Brain microvascular endothelial cell (primary cell): ENCODE data around the gene LZTFL1.

Experiments used
- DNase-seq: peaks from one replicate; pipeline ENCODE4 v3.0.0-alpha.2; 2020
- H3K27ac ChIP-seq: fragments of 250-450 bp; sonication (Bioruptor Pico); 2 replicates; pipeline ENCODE4 v1.5.1; 2020; ENCODE audit warnings: mild to moderate bottlenecking, moderate library complexity
- H3K27me3 ChIP-seq: fragments of 250-450 bp; sonication (Bioruptor Pico); replicated peaks from 2 replicates; pipeline ENCODE4 v1.5.1; 2020; ENCODE audit warnings: mild to moderate bottlenecking
- H3K36me3 ChIP-seq: fragments of 250-450 bp; sonication (Bioruptor Pico); replicated peaks from 2 replicates; pipeline ENCODE4 v1.5.1; 2020; ENCODE audit warnings: mild to moderate bottlenecking
- H3K4me3 ChIP-seq: 2 replicates; pipeline ENCODE4 v1.5.1; 2011; ENCODE audit warnings: low read depth, mild to moderate bottlenecking, control low read depth, low read length, moderate library complexity
- CTCF ChIP-seq: IDR thresholded peaks from 2 replicates; pipeline ENCODE4 v1.5.1; 2011; ENCODE audit warnings: low read depth, mild to moderate bottlenecking, moderate library complexity, low read length, control low read depth, inconsistent platforms; ENCODE audit errors: missing control alignments
- in situ Hi-C: cut with HindIII; loops from 2 replicates; pipeline ENCODE4 v1.10.0; 2017; ENCODE audit warnings: low sequenced_read_pairs, low pct_ligation_motif_present

LZTFL1 gene

GRCh38 chr3:45869638-45870037, 27.7 kb upstream of the LZTFL1 start:
- H3K27ac ChIP-seq, result no peak overlapping the region
- TF ChIP-seq CTCF, result no peak
- no peak overlapping the region for H3K4me3 ChIP-seq
- H3K36me3 ChIP-seq, result no peaks in the 10 kb centered on the region
- DNase-seq, result no peak
- H3K27me3 ChIP-seq, result peaks cover 2% of the 10 kb centered on the region
- in situ Hi-C loops, result no loop called here

- H3K27ac ChIP-seq, result no peak overlapping the region
- H3K27me3 ChIP-seq, result peaks cover 2% of the 10 kb centered on the region
- TF ChIP-seq CTCF, result no peak
- H3K36me3 ChIP-seq, result no peaks in the 10 kb centered on the region
- in situ Hi-C loops, result no loop called here
- no peak overlapping the region for H3K4me3 ChIP-seq
- DNase-seq, result no peak
Measured at GRCh38 chr3:45868650-45869049, 26.7 kb upstream of the LZTFL1 start.

- Histone ChIP-seq H3K36me3 (no peaks in the 10 kb centered on the region), H3K27me3 (peaks cover 2% of the 10 kb centered on the region), H3K4me3 (no peak overlapping the region), H3K27ac (no peak overlapping the region)
- in situ Hi-C loops, result no loop called here
- no peak for DNase-seq
- TF ChIP-seq CTCF, result no peak
Measured at GRCh38 chr3:45868213-45868612, 26.3 kb upstream of the LZTFL1 start.

- no peaks in the 10 kb centered on the region for H3K36me3 ChIP-seq
- no peak for DNase-seq
- peaks cover 5% of the 10 kb centered on the region for H3K27me3 ChIP-seq
- TF ChIP-seq CTCF, result no peak
- no peak overlapping the region for H3K4me3 ChIP-seq
- in situ Hi-C loops, result no loop called here
- H3K27ac ChIP-seq, result no peak overlapping the region
Measured at GRCh38 chr3:45865563-45865962, 23.6 kb upstream of the LZTFL1 start.

GRCh38 chr3:45864760-45865519, 23.0 kb upstream of the LZTFL1 start:
- no peak overlapping the region for H3K27ac ChIP-seq
- DNase-seq, result no peak
- H3K36me3 ChIP-seq, result no peaks in the 10 kb centered on the region
- no peak for TF ChIP-seq CTCF
- H3K27me3 ChIP-seq, result peaks cover 5% of the 10 kb centered on the region
- no peak overlapping the region for H3K4me3 ChIP-seq
- in situ Hi-C loops, result no loop called here
